Kidney (tissue), 14 donors: ENCODE data around the gene GOLGA1. TPM values are rescaled to one million over a fixed set of nuclear protein-coding genes. Genes with fewer than 3 reads are reported as not detected.

Experiments
- DNase-seq, 5 donors: peaks; one replicate each; pipeline ENCODE4 v3.0.0-alpha.2; 2013 to 2020
- FAIRE-seq: peaks from 2 replicates; lab custom pipeline; 2012; peaks lifted over from hg19 to GRCh38; lab: Jason Lieb, UNC
- H3K27ac ChIP-seq, 2 donors: one replicate each; pipeline ENCODE4 v1.7.0; 2013; ENCODE audit warnings: low read depth in 2 of 2, low read length in 2 of 2, inconsistent platforms in 1 of 2
- H3K27me3 ChIP-seq: one replicate; pipeline ENCODE4 v1.7.1; 2013; ENCODE audit warnings: low read length, inconsistent platforms; ENCODE audit not compliant: control insufficient read depth, insufficient read depth
- H3K36me3 ChIP-seq, 3 donors: one replicate each; pipeline versions ENCODE4 v1.7.0 to v1.7.1; 2013; ENCODE audit warnings: low read length in 3 of 3, control low read depth in 1 of 3, inconsistent platforms in 1 of 3; ENCODE audit not compliant: insufficient read depth in 3 of 3, control insufficient read depth in 2 of 3
- H3K4me1 ChIP-seq, 3 donors: one replicate each; pipeline versions ENCODE4 v1.7.0 to v1.7.1; 2013; ENCODE audit warnings: low read length in 3 of 3, inconsistent platforms in 1 of 3, low read depth in 1 of 3; ENCODE audit not compliant: control insufficient read depth in 2 of 3, insufficient read depth in 2 of 3
- H3K4me3 ChIP-seq, 3 donors: one replicate each; pipeline versions ENCODE4 v1.7.0 to v1.8.1; 2013; ENCODE audit warnings: low read length in 3 of 3, control low read depth in 1 of 3, inconsistent platforms in 1 of 3
- H3K9ac ChIP-seq, 3 donors: one replicate each; pipeline versions ENCODE4 v1.7.0 to v1.7.1; 2013; ENCODE audit warnings: low read length in 3 of 3, control low read depth in 1 of 3, inconsistent platforms in 1 of 3
- H3K9me3 ChIP-seq, 3 donors: one replicate each; pipeline versions ENCODE4 v1.7.0 to v1.7.1; 2013; ENCODE audit warnings: low read length in 3 of 3, control low read depth in 1 of 3, inconsistent platforms in 1 of 3; ENCODE audit not compliant: control insufficient read depth in 2 of 3, insufficient read depth in 1 of 3
- intact Hi-C: fragments of 100-400 bp; cut with DNase I; formaldehyde crosslinking; loops from one replicate; pipeline ENCODE4 v1.11.1; 2022
- polyA plus RNA-seq: library from polyadenylated mRNA; stranded (reverse); fragments of 350-450 nt; fragmentation: Illumina TruSeq; extraction: RNeasy Lipid Tissue Mini Kit (QIAGEN cat#74804); gene quantifications from one replicate; pipeline ENCODE4 v1.2.3, GENCODE V29; 2014; ENCODE audit warnings: low read depth, low replicate concordance; ENCODE audit not compliant: insufficient read depth
- total RNA-seq: library from RNA; stranded (reverse); fragmentation: NEBNext Ultra II Directional; extraction: Animal tissue kit (Norgen Biotek cat#: 25700); gene quantifications from one replicate; pipeline ENCODE4 v1.2.1, GENCODE V29; 2021
- TF ChIP-seq, protein P1 (sequence below): IDR thresholded peaks from 3 replicates; pipeline ENCODE4 v1.5.1; 2012; ENCODE audit warnings: mild to moderate bottlenecking, moderate library complexity, borderline replicate concordance; ENCODE audit not compliant: insufficient read depth; ENCODE audit errors: extremely low read depth
- donor health status: control.
- donor health status: control.
- donor health status: control.
- donor health status: control.
- donor health status: control.
- donor health status: DM: yes; HTN: yes; CAD: no.
- donor health status: Normal renal cell carcinoma (clear cell type).

The GOLGA1 gene
- total and polyA plus RNA-seq, 2 donors from 2014 or later: 6.2 to 21.0 TPM

DNA sequence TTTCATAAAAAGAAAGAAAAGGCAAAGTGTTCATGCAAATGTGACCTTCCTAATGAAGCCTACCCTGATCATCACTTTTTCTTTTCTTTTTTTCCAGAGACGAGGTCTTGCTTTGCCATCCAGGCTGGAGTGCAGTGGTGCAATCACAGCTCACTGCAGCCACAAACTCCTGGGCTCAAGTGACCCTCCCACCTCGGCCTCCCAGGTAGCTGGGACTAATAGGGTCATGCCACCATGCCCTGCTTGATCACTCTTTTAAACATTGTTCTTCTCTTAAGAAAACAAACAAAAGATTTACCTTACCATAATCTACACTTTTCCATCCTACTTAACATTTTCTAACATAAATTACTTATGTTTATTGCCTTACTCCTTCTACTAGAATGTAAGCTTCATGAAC lies 8.5 kb upstream of the GOLGA1 start:
- H3K27ac ChIP-seq: no peak overlapping the region
- no peaks in the 10 kb centered on the region for H3K36me3 ChIP-seq
- no peak for DNase-seq
- no peaks in the 10 kb centered on the region for H3K27me3 ChIP-seq
- H3K9ac ChIP-seq: no peak overlapping the region
- H3K9me3 ChIP-seq: no peaks in the 10 kb centered on the region
- no peaks in the 10 kb centered on the region for H3K4me1 ChIP-seq
- no peak for FAIRE-seq
- no peak overlapping the region for H3K4me3 ChIP-seq
- TF ChIP-seq, protein P1, sequence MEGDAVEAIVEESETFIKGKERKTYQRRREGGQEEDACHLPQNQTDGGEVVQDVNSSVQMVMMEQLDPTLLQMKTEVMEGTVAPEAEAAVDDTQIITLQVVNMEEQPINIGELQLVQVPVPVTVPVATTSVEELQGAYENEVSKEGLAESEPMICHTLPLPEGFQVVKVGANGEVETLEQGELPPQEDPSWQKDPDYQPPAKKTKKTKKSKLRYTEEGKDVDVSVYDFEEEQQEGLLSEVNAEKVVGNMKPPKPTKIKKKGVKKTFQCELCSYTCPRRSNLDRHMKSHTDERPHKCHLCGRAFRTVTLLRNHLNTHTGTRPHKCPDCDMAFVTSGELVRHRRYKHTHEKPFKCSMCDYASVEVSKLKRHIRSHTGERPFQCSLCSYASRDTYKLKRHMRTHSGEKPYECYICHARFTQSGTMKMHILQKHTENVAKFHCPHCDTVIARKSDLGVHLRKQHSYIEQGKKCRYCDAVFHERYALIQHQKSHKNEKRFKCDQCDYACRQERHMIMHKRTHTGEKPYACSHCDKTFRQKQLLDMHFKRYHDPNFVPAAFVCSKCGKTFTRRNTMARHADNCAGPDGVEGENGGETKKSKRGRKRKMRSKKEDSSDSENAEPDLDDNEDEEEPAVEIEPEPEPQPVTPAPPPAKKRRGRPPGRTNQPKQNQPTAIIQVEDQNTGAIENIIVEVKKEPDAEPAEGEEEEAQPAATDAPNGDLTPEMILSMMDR: no peak
- intact Hi-C loops: no loop called here

DNA sequence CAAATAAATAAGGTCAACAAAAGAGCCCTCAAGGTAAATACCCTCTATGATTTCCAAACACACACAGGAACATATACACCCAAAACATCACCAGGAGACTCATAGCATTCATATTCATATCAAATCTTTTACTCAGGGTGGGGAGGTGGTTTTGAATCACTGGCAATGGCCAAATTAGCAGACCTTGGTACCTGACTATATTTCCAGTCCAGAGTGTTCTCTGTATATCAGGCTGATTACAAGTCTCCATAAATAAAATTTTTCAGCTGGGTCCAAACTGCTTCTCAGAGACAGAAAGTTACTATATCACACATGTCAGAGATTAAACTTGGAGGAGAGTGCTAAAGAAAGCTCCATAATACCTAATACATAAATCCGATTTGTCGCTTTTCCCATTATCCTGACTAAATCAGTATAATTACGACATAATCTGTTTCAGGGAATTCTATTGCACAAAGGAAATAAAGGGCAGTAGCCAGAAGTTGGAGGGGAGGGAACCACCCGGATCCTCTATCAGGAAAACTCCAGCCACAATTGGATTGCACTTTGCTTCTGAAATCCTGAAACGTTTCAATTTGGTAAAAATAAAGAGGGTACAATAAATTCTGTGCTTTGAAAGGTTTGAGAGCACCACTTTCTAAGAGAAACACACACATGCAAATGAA lies 7.0 kb upstream of the GOLGA1 start:
- FAIRE-seq: no peak
- Histone ChIP-seq H3K4me1 (no peaks in the 10 kb centered on the region), H3K9ac (no peak overlapping the region), H3K9me3 (no peaks in the 10 kb centered on the region), H3K36me3 (no peaks in the 10 kb centered on the region), H3K27ac (no peak overlapping the region), H3K27me3 (no peaks in the 10 kb centered on the region), H3K4me3 (no peak overlapping the region)
- intact Hi-C loops: no loop called here
- no peak for DNase-seq
- TF ChIP-seq, protein P1: no peak

DNA sequence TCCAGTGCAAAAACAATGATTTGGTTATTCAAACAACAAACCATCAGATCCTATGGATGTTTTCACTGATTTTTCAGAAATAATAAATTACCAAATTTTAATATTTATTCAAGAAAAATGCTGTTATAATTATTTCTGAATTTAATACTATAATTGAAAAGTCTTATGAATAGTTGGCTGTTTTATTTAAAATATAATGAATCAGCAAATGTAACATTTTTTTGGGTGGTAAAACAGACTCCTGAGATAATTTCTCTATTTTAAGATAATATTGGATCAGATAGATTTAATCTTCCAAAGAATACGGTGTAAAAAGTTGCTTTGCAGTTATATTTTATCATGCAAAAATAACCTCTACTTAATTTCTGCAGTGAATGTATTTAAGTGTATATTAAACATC lies 5.3 kb upstream of the GOLGA1 start:
- peaks cover 0 to 3% (median 0%) of the 10 kb centered on the region in 3 donors for H3K4me1 ChIP-seq
- TF ChIP-seq, protein P1: no peak
- H3K27me3 ChIP-seq: no peaks in the 10 kb centered on the region
- H3K27ac ChIP-seq: no peak overlapping the region
- DNase-seq: no peak
- intact Hi-C loops: no loop called here
- H3K9me3 ChIP-seq: no peaks in the 10 kb centered on the region
- no peak for FAIRE-seq
- no peak overlapping the region for H3K9ac ChIP-seq
- H3K36me3 ChIP-seq: no peaks in the 10 kb centered on the region
- H3K4me3 ChIP-seq: no peak overlapping the region
